Measurements from ENCODE around the gene POLR3GL.

The POLR3GL gene

GRCh38 chr1:145975216-145975615 is 10.7 kb downstream of the POLR3GL start:
- no peak overlapping the region for H3K4me3 Mint-ChIP-seq
- TF ChIP-seq, protein P1, sequence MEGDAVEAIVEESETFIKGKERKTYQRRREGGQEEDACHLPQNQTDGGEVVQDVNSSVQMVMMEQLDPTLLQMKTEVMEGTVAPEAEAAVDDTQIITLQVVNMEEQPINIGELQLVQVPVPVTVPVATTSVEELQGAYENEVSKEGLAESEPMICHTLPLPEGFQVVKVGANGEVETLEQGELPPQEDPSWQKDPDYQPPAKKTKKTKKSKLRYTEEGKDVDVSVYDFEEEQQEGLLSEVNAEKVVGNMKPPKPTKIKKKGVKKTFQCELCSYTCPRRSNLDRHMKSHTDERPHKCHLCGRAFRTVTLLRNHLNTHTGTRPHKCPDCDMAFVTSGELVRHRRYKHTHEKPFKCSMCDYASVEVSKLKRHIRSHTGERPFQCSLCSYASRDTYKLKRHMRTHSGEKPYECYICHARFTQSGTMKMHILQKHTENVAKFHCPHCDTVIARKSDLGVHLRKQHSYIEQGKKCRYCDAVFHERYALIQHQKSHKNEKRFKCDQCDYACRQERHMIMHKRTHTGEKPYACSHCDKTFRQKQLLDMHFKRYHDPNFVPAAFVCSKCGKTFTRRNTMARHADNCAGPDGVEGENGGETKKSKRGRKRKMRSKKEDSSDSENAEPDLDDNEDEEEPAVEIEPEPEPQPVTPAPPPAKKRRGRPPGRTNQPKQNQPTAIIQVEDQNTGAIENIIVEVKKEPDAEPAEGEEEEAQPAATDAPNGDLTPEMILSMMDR (IDR thresholded peaks at IDR 0.05; ENCODE audit: unreplicated experiment in 3 of 3), result no peak
- peaks cover 7% of the 10 kb centered on the region for H3K4me1 Mint-ChIP-seq
- H3K9me3 Mint-ChIP-seq, result no peaks in the 10 kb centered on the region
- H3K27me3 Mint-ChIP-seq (ENCODE audit: low read depth), result no peaks in the 10 kb centered on the region
- H3K27ac Mint-ChIP-seq, result no peak overlapping the region
- no peaks in the 10 kb centered on the region for H3K36me3 Mint-ChIP-seq (ENCODE audit: low read depth)

DNA sequence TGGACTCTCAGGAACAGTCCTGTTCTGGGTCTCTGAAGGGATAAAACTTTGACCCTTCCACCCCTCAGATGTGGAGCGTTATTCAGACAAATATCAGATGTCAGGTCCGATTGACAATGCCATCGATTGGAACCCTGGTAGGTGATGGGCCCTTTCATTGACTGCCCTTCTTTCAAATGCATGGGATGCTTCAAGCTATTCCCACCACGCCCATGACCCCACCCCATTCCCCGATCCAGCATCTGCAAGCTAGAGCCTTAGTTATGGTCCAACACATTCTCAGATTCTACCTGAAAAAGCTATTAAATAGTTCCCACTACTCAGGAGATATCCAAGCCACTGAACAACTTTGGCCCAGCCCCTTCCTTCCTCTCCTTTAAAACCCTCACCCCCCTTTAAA is 12.5 kb downstream of the POLR3GL start:
- H3K27ac Mint-ChIP-seq, result no peak overlapping the region
- peaks cover 14% of the 10 kb centered on the region for H3K4me1 Mint-ChIP-seq
- TF ChIP-seq, protein P1 (IDR thresholded peaks at IDR 0.05; ENCODE audit: unreplicated experiment in 3 of 3), result no peak
- H3K36me3 Mint-ChIP-seq (ENCODE audit: low read depth), result no peaks in the 10 kb centered on the region
- no peaks in the 10 kb centered on the region for H3K27me3 Mint-ChIP-seq (ENCODE audit: low read depth)
- H3K4me3 Mint-ChIP-seq, result no peak overlapping the region
- H3K9me3 Mint-ChIP-seq, result no peaks in the 10 kb centered on the region

- no peak overlapping the region for H3K27ac Mint-ChIP-seq
- H3K9me3 Mint-ChIP-seq, result no peaks in the 10 kb centered on the region
- H3K4me3 Mint-ChIP-seq, result peak overlapping the region; percentile 61 to 72 (median 69)
- no peaks in the 10 kb centered on the region for H3K36me3 Mint-ChIP-seq (ENCODE audit: low read depth)
- no peaks in the 10 kb centered on the region for H3K27me3 Mint-ChIP-seq (ENCODE audit: low read depth)
- TF ChIP-seq, protein P1 (IDR thresholded peaks at IDR 0.05; ENCODE audit: unreplicated experiment in 3 of 3), result peak; percentile 74 to 81 (median 81)
- peaks cover 21% of the 10 kb centered on the region for H3K4me1 Mint-ChIP-seq
Measured at GRCh38 chr1:145977486-145978470, 13.3 kb downstream of the POLR3GL start.

GRCh38 chr1:145978471-145978853 is 14.0 kb downstream of the POLR3GL start:
- Mint-ChIP-seq H3K36me3 (ENCODE audit: low read depth) (no peaks in the 10 kb centered on the region), H3K27ac (no peak overlapping the region), H3K4me1 (peaks cover 28% of the 10 kb centered on the region), H3K4me3 (no peak overlapping the region), H3K27me3 (ENCODE audit: low read depth) (no peaks in the 10 kb centered on the region), H3K9me3 (no peaks in the 10 kb centered on the region)
- TF ChIP-seq, protein P1 (IDR thresholded peaks at IDR 0.05; ENCODE audit: unreplicated experiment in 3 of 3), result no peak

DNA sequence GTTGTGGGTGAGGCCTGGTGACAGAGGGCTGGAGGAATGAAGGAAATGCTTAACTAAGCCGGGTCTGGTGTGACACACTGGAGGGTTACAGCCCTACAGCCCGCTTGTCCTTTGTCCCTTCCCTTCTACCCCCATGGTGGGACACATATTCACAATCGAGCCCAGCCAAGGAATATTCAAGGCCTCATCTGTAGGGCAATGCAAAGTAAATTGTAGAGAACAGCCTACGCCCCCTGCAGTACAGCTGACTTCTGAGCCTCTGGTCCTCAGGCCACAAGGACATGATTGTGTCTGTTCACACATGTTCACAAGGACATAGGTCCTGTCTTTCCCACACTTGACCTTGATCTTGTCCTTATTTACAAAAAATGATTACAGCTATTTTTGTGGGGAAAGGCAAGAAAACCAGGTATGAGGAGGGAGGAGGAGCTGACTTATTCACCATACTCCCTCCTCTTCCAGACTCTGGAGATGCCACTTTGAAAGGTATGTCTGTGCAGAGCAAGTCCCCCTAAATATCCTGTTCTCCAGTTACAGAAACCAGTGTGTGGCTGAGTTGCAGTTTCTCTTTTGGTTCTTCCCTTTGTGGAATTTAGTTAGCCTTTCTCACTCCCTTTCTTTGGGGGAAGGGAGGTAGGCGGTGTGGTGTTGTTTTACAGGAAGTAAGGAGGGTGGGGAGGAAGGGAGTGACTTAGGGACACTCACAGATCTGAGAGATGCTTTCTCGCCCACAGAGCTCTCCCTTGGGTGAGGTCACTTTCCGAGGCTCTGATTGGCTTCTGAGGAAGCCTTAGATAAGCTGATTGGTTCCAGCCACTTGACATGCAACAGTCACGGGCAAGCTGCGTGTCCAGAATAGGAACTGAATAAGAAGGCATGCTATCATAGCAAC is 14.6 kb downstream of the POLR3GL start:
- H3K27ac Mint-ChIP-seq, result no peak overlapping the region
- no peaks in the 10 kb centered on the region for H3K9me3 Mint-ChIP-seq
- peaks cover 34% of the 10 kb centered on the region for H3K4me1 Mint-ChIP-seq
- H3K27me3 Mint-ChIP-seq (ENCODE audit: low read depth), result no peaks in the 10 kb centered on the region
- H3K4me3 Mint-ChIP-seq, result no peak overlapping the region
- no peaks in the 10 kb centered on the region for H3K36me3 Mint-ChIP-seq (ENCODE audit: low read depth)
- TF ChIP-seq, protein P1 (IDR thresholded peaks at IDR 0.05; ENCODE audit: unreplicated experiment in 3 of 3), result peak; percentile 37 to 45 (median 38)
